Glutamatergic neuron (in vitro differentiated cells): Measurements from ENCODE around the gene RGCC. TPM values are rescaled to one million over a fixed set of nuclear protein-coding genes. Genes with fewer than 3 reads are reported as not detected.

Experiments used
- DNase-seq: peaks from one replicate; pipeline ENCODE4 v3.0.0; 2022
- H3K27ac Mint-ChIP-seq: one replicate; pipeline ENCODE4 v1.8.0; 2020; ENCODE audit warnings: mild to moderate bottlenecking, mixed read lengths, inconsistent platforms; ENCODE audit not compliant: unreplicated experiment
- H3K27me3 Mint-ChIP-seq: one replicate; pipeline ENCODE4 v1.8.0; 2020; ENCODE audit warnings: mild to moderate bottlenecking, moderate library complexity, mixed read lengths, inconsistent platforms; ENCODE audit not compliant: unreplicated experiment
- H3K36me3 Mint-ChIP-seq: one replicate; pipeline ENCODE4 v1.8.0; 2020; ENCODE audit warnings: mild to moderate bottlenecking, mixed read lengths, inconsistent platforms; ENCODE audit not compliant: unreplicated experiment
- H3K4me1 Mint-ChIP-seq: one replicate; pipeline ENCODE4 v1.8.0; 2020; ENCODE audit warnings: mild to moderate bottlenecking, low read depth, mixed read lengths, inconsistent platforms; ENCODE audit not compliant: unreplicated experiment
- H3K4me3 Mint-ChIP-seq: one replicate; pipeline ENCODE4 v1.8.0; 2020; ENCODE audit warnings: mild to moderate bottlenecking, mixed read lengths, inconsistent platforms; ENCODE audit not compliant: unreplicated experiment
- H3K9me3 Mint-ChIP-seq: one replicate; pipeline ENCODE4 v1.8.0; 2020; ENCODE audit warnings: mild to moderate bottlenecking, moderate library complexity, mixed read lengths, inconsistent platforms; ENCODE audit not compliant: unreplicated experiment
- CTCF ChIP-seq: fragments of 200-600 bp; sonication (generic); IDR thresholded peaks from one replicate; pipeline ENCODE4 v1.5.0; 2021; ENCODE audit not compliant: partially characterized antibody, unreplicated experiment
- total RNA-seq: library from RNA; stranded (reverse); fragmentation: NEBNext Ultra II Directional; extraction: Animal tissue kit (Norgen Biotek cat#: 25700); gene quantifications from one replicate; pipeline ENCODE4 v1.2.1, GENCODE V29; 2021; ENCODE audit not compliant: unreplicated experiment

Gene RGCC
- total RNA-seq, 1 donor from 2014 or later, result not detected

DNA sequence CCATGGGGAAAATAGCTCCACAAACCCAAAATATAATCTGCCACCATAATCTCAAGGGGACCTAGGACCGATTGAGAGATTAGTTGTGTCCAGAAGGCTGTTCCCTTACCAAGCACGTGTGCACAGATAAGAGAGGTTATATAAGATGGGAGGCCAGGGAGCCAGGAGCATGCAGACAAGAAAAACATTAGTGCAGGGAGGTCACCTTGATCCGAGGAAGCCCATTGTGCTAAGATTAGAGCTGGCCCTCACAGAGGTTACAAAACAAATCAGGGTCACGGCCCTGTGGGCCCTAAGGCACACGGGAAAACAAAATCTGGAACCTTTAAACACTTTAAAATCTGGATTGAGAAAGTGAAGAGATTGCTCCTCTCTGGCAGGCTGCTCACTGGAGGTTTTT is 37.7 kb downstream of the RGCC start:
- no peak for DNase-seq
- Mint-ChIP-seq H3K9me3 (no peaks in the 10 kb centered on the region), H3K27ac (no peak overlapping the region), H3K36me3 (no peaks in the 10 kb centered on the region), H3K4me3 (no peak overlapping the region), H3K4me1 (no peaks in the 10 kb centered on the region), H3K27me3 (peaks cover 2% of the 10 kb centered on the region)
- TF ChIP-seq CTCF, result no peak

GRCh38 chr13:41496420-41497234 is 39.3 kb downstream of the RGCC start:
- no peak for TF ChIP-seq CTCF
- Mint-ChIP-seq H3K9me3 (no peaks in the 10 kb centered on the region), H3K4me1 (no peaks in the 10 kb centered on the region), H3K27ac (no peak overlapping the region), H3K27me3 (peaks cover 2% of the 10 kb centered on the region), H3K36me3 (no peaks in the 10 kb centered on the region), H3K4me3 (no peak overlapping the region)
- DNase-seq, result no peak

- no peaks in the 10 kb centered on the region for H3K4me1 Mint-ChIP-seq
These were observed 40.1 kb downstream of the RGCC start for GRCh38 chr13:41497436-41497835.

GRCh38 chr13:41499452-41499851 is 42.1 kb downstream of the RGCC start:
- Mint-ChIP-seq H3K4me1 (no peaks in the 10 kb centered on the region), H3K4me3 (no peak overlapping the region), H3K27ac (no peak overlapping the region), H3K36me3 (no peaks in the 10 kb centered on the region), H3K9me3 (no peaks in the 10 kb centered on the region), H3K27me3 (no peaks in the 10 kb centered on the region)
- TF ChIP-seq CTCF, result no peak
- no peak for DNase-seq

More at GRCh38 chr13:41497436-41497835, 40.1 kb downstream of the RGCC start:
- Mint-ChIP-seq H3K27ac (no peak overlapping the region), H3K4me3 (no peak overlapping the region), H3K36me3 (no peaks in the 10 kb centered on the region), H3K9me3 (no peaks in the 10 kb centered on the region), H3K27me3 (peaks cover 2% of the 10 kb centered on the region)
- no peak for DNase-seq
- TF ChIP-seq CTCF, result no peak

- no peak overlapping the region for H3K27ac Mint-ChIP-seq
- no peaks in the 10 kb centered on the region for H3K4me1 Mint-ChIP-seq
- DNase-seq, result no peak
- no peak overlapping the region for H3K4me3 Mint-ChIP-seq
- H3K27me3 Mint-ChIP-seq, result no peaks in the 10 kb centered on the region
- TF ChIP-seq CTCF, result no peak
- H3K36me3 Mint-ChIP-seq, result no peaks in the 10 kb centered on the region
- no peaks in the 10 kb centered on the region for H3K9me3 Mint-ChIP-seq
These were observed 43.2 kb downstream of the RGCC start for GRCh38 chr13:41500511-41500910.
